Activated CD4-positive, alpha-beta T cell treated with anti-CD3 and anti-CD28 coated beads for 48 hours (primary cell): ENCODE results near the gene GJA9.
"Not testable (repeated sequence)": the region's sequence is repeated elsewhere in the genome, so short reads cannot be mapped to it uniquely, and the experiment has no call there.

Source experiments
- DNase-seq: peaks from one replicate; pipeline ENCODE4 v3.0.0-alpha.2; 2020

GJA9 gene

DNA sequence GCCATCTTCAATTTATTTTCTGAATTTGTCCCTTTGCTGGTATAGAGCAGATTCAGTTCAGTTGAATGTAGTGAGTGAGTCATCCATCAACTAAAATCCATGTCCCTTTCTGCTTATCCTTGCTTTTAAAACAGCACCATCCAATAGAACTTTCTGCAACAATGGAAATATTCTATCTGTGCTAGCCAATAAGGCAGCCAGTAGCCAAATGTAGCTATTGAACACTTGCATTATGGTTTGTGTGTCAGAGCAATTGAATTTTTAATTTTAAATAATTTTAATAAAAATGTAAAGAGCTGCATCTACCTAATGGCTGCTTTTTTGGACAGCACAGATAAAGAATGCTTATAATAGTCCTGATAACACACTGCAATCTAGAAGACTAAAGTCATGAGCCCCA, at the start of gene GJA9:
Gene GJA9, minus strand, starts transcription at position 101 of the 400 bp plus-strand sequence. CDS start 5,489 bp downstream, outside the sequence.
- no peak for DNase-seq

- DNase-seq = no peak
These were observed 48.1 kb upstream of the GJA9 start for GRCh38 chr1:38929476-38929875.

- no peak for DNase-seq
These were observed 47.7 kb upstream of the GJA9 start for GRCh38 chr1:38929054-38929453.

- DNase-seq = no peak
These were observed 44.7 kb upstream of the GJA9 start for GRCh38 chr1:38926091-38926490.

DNA sequence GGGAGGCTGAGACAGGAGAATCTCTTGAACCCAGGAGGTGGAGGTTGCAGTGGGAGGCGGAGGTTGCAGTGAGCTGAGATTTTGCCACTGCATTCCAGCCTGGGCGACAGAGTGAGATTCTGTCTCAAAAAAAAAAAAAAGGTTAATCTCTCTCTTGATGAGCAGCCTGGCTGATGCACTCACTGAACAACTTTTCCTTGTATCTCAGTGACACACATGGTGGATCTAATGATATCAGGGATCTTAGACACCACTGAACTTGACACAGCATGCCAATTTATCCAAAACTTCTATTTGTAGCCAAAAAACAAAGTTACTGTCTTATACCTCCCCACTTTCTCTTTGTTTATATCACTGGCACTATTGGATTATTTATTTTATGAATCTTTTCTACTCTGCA, 44.0 kb upstream of the GJA9 start:
- DNase-seq = no peak

- DNase-seq = peak; percentile 49
These were observed 42.2 kb upstream of the GJA9 start for GRCh38 chr1:38923607-38924006.

- DNase-seq = no peak
These were observed 37.7 kb upstream of the GJA9 start for GRCh38 chr1:38919130-38919529.

DNA sequence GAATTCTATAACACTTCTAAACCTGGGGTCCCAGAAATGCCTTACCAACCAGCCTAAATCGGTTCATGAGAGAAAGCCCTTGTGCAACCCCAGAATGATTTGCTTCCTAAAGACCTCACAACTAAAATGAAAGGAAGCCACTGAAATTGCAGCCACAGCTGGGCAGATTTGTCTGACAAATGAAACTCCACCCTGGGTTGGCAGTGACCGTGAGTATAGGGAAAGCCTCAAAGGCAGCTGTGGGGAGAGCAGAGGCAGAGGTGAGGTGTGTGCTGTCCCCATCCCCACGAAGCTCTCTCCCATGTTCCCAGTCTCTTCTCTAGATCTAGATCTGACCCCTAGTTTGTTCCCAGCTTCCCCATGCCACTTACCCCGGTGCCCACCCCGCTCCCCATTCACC, 37.2 kb upstream of the GJA9 start:
- DNase-seq = no peak

DNA sequence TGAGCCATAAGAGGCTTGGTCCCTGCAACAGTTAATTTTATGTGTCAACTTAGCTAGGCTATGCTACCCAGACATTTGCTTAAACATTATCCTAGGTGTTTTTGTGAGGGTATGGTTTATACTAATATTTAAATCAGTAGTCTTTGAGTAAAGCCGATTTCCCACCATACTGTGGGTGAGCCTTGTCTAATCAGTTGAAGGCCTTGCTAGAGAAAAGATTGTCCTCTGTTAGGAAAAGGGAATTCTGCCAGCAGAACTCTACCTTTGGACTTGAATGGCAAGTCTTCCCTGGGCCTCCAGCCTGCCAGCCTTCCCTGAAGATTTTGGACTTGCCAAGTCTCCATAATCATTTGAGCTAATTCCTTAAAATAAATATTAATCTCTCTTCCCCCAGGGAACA, 36.4 kb upstream of the GJA9 start:
- no peak for DNase-seq

DNA sequence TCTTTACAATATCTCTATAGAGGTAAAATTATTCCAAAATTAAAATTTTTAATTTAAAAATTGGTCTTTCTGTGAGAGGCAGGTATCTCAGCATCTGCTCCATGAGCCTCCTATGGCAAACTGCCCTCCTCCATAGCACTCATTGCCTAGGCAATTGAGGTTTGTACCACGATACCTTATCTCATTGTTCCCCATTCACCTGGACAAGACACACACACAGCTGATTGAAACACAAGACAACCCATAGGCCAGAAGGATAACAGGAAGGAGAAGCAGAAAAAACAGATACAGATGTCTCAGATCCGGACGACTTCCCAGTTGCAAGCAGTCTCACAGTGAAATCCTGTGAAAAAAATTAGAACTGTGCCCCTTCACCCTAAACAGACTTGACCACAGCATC, 36.0 kb upstream of the GJA9 start:
- DNase-seq = no peak

- DNase-seq = peak; percentile 54
These were observed 34.1 kb upstream of the GJA9 start for GRCh38 chr1:38915352-38915948.

DNA sequence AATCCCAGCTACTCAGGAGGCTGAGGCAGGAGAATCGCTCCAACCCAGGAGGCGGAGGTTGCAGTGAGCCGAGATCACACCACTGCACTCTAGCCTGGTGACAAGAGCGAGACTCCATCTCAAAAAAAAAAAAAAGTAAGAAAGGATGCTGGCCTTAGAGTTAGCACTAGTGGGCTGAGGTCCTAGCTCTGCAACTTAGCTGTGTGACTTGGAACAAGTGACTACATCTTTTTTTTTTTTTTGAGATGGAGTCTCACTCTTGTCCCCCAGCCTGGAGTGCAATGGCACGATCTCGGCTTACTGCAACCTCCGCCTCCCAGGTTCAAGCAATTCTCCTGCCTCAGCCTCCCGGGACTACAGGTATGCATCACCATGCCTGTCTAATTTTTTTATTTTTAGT, 33.5 kb upstream of the GJA9 start:
- not testable (repeated sequence) for DNase-seq

- no peak for DNase-seq
These were observed 27.4 kb upstream of the GJA9 start for GRCh38 chr1:38908821-38909220.

DNA sequence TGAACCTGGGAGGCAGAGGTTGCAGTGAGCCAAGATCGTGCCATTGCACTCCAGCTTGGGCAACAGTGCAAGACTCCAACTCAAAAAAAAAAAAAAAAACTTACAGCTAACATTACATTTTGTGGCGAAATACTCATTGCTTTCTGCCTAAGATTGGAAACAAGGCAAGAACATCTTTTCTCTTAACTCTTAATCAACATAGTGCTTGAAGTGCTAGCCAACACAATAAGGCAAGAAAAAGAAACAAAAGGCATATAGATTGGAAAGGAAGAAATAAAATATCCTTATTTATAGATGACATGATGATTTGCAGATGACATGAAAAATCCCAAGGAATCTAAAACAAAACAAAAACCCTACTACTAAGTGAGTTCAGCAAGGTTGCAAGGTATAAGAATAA, 24.6 kb upstream of the GJA9 start:
- no peak for DNase-seq

GRCh38 chr1:38899560-38899959, 18.2 kb upstream of the GJA9 start:
- DNase-seq = no peak

- DNase-seq = no peak
These were observed 17.4 kb upstream of the GJA9 start for GRCh38 chr1:38898653-38899230.

GRCh38 chr1:38896169-38896568, 14.8 kb upstream of the GJA9 start:
- no peak for DNase-seq

GRCh38 chr1:38892976-38893375, 11.6 kb upstream of the GJA9 start:
- no peak for DNase-seq

DNA sequence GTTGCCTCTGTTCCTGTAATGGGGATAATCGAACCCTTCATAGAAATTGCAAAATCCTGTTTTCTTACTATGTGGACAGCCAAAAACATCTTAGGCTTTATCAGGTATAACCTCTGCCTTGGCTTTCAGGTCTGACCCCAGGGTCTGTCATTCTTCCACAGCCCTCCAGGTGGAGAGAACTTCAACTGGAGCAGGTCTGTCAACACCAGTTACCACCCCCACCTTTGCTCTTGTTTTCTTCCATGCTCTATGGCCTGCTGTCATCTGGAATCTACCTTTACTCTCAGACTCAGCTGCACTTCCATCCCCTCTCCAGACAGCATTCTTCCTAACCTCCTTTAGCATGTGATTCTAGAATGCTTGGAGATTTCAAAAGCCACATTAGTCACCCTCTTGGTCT, 10.4 kb upstream of the GJA9 start:
- DNase-seq = peak; percentile 15

GRCh38 chr1:38889589-38889988, 8.2 kb upstream of the GJA9 start:
- DNase-seq = no peak

GRCh38 chr1:38888423-38889333, 7.3 kb upstream of the GJA9 start:
- no peak for DNase-seq

DNA sequence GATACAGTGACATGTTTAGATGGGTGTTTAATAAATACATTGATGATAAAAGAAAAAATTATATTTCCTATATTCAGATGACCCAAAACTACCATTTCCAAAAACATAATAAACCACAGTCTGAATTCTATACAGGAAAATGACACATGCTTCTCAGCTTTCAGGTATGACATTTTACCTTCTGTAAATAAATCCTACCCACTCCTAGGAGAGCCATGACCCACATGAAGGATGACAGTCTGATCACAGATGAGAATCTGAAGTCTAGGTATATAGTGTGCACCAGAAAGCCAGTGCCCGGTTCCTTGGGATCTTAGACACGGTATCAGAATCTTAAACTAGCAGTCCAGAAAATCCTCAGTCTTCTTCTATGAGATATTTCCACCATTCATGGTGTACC, 3.7 kb upstream of the GJA9 start:
- no peak for DNase-seq

GRCh38 chr1:38875811-38876210, 5.6 kb downstream of the GJA9 start:
- DNase-seq = no peak
